GM23338 (cell line): Measurements from ENCODE around the gene ST6GALNAC6. TPM values are rescaled to one million over a fixed set of nuclear protein-coding genes. Genes with fewer than 3 reads are reported as not detected.

ENCODE experiments used
- ATAC-seq: fragments of 200-7000 bp; cut with Tn5 transposase; 3 replicates; pipeline ENCODE4 v1.9.1; 2020
- DNase-seq: peaks from one replicate; pipeline ENCODE4 v3.0.0-alpha.2; 2015; ENCODE audit warnings: low spot score
- H2AFZ ChIP-seq: fragments of 200-600 bp; sonication (generic); 2 replicates; pipeline ENCODE4 v1.8.0; 2016; ENCODE audit warnings: antibody characterized with exemption, mild to moderate bottlenecking, moderate library complexity
- H3F3A ChIP-seq: fragments of 200-600 bp; sonication (generic); replicated peaks from 2 replicates; pipeline ENCODE4 v1.8.0; 2017; ENCODE audit warnings: antibody characterized with exemption, mixed run types, low read depth
- H3K27ac ChIP-seq: fragments of 200-600 bp; sonication (generic); 2 replicates; pipeline ENCODE4 v1.6.1; 2016; ENCODE audit warnings: low read depth
- H3K27me3 ChIP-seq: fragments of 200-600 bp; sonication (generic); 2 replicates; pipeline ENCODE4 v1.8.0; 2016; ENCODE audit warnings: mild to moderate bottlenecking, mixed run types, moderate library complexity; ENCODE audit not compliant: insufficient read depth
- H3K36me3 ChIP-seq: fragments of 200-600 bp; sonication (generic); 2 replicates; pipeline ENCODE4 v1.8.0; 2016; ENCODE audit warnings: mild to moderate bottlenecking; ENCODE audit not compliant: insufficient read depth
- H3K4me1 ChIP-seq: fragments of 200-600 bp; sonication (generic); 2 replicates; pipeline ENCODE4 v1.8.0; 2016; ENCODE audit warnings: mild to moderate bottlenecking, moderate library complexity; ENCODE audit not compliant: insufficient read depth
- H3K4me2 ChIP-seq: fragments of 200-600 bp; sonication (generic); 2 replicates; pipeline ENCODE4 v1.7.1; 2017; ENCODE audit warnings: mixed run types
- H3K4me3 ChIP-seq: fragments of 200-600 bp; sonication (generic); 2 replicates; pipeline ENCODE4 v1.6.1; 2016; ENCODE audit warnings: mixed run types
- H3K79me2 ChIP-seq: fragments of 200-600 bp; sonication (generic); replicated peaks from 2 replicates; pipeline ENCODE4 v1.8.0; 2017; ENCODE audit warnings: mild to moderate bottlenecking; ENCODE audit not compliant: insufficient read depth
- H3K9me2 ChIP-seq: fragments of 200-600 bp; sonication (generic); 2 replicates; pipeline ENCODE4 v1.8.0; 2017; ENCODE audit not compliant: insufficient read depth
- H4K20me1 ChIP-seq: fragments of 200-600 bp; sonication (generic); replicated peaks from 2 replicates; pipeline ENCODE4 v1.8.0; 2017; ENCODE audit warnings: mild to moderate bottlenecking; ENCODE audit not compliant: insufficient read depth
- H3K27ac Mint-ChIP-seq: 2 replicates; pipeline ENCODE4 v1.8.0; 2020; ENCODE audit warnings: inconsistent platforms, mild to moderate bottlenecking, moderate library complexity, mixed read lengths
- H3K27me3 Mint-ChIP-seq: 3 replicates; pipeline ENCODE4 v1.8.0; 2022; ENCODE audit warnings: low read depth, mild to moderate bottlenecking, moderate library complexity, mixed read lengths, inconsistent platforms; ENCODE audit not compliant: insufficient read depth, poor library complexity
- H3K36me3 Mint-ChIP-seq: 3 replicates; pipeline ENCODE4 v1.8.0; 2021; ENCODE audit warnings: low read depth, mild to moderate bottlenecking, inconsistent platforms, moderate library complexity, mixed read lengths
- H3K4me1 Mint-ChIP-seq: 3 replicates; pipeline ENCODE4 v1.8.0; 2020; ENCODE audit warnings: mild to moderate bottlenecking, inconsistent platforms, mixed read lengths
- H3K4me3 Mint-ChIP-seq: 3 replicates; pipeline ENCODE4 v1.8.0; 2021; ENCODE audit warnings: moderate library complexity, mild to moderate bottlenecking, inconsistent platforms, mixed read lengths
- H3K9me3 Mint-ChIP-seq: 3 replicates; pipeline ENCODE4 v1.8.0; 2020; ENCODE audit warnings: moderate library complexity, mild to moderate bottlenecking, inconsistent platforms, mixed read lengths
- CREB1 ChIP-seq: fragments of 250-450 bp; sonication (Bioruptor Pico); IDR thresholded peaks from 2 replicates; pipeline ENCODE4 v1.5.0; 2020; ENCODE audit warnings: low read depth, mild to moderate bottlenecking, moderate library complexity
- ETS1 ChIP-seq: IDR thresholded peaks from 2 replicates; pipeline ENCODE4 v1.6.1; 2016; ENCODE audit warnings: antibody characterized with exemption
- EZH2 ChIP-seq: fragments of 200-600 bp; sonication (generic); IDR thresholded peaks from one replicate; pipeline ENCODE4 v1.8.0; 2017; ENCODE audit warnings: antibody characterized with exemption, mild to moderate bottlenecking, low read depth; ENCODE audit not compliant: unreplicated experiment
- EZH2phosphoT487 ChIP-seq: fragments of 200-600 bp; sonication (generic); IDR thresholded peaks from one replicate; pipeline ENCODE4 v1.8.1; 2018; ENCODE audit warnings: antibody characterized with exemption; ENCODE audit not compliant: unreplicated experiment
- JUNB ChIP-seq: IDR thresholded peaks from one replicate; pipeline ENCODE4 v1.6.1; 2016; ENCODE audit warnings: antibody characterized with exemption; ENCODE audit not compliant: unreplicated experiment
- NANOG ChIP-seq: IDR thresholded peaks from 2 replicates; pipeline ENCODE4 v1.6.1; 2016; ENCODE audit warnings: antibody characterized with exemption, borderline replicate concordance
- REST ChIP-seq: IDR thresholded peaks from one replicate; pipeline ENCODE4 v1.6.1; 2018; ENCODE audit warnings: antibody characterized with exemption; ENCODE audit not compliant: unreplicated experiment
- STAT1 ChIP-seq: IDR thresholded peaks from one replicate; pipeline ENCODE4 v1.6.1; 2016; ENCODE audit warnings: antibody characterized with exemption; ENCODE audit not compliant: unreplicated experiment
- ZNF114 ChIP-seq: fragments of 250-450 bp; sonication (Bioruptor Pico); IDR thresholded peaks from 2 replicates; pipeline ENCODE4 v1.5.0; 2020; ENCODE audit warnings: mild to moderate bottlenecking, moderate library complexity
- ZNF331 ChIP-seq: fragments of 250-450 bp; sonication (Bioruptor Pico); IDR thresholded peaks from 2 replicates; pipeline ENCODE4 v1.5.0; 2020; ENCODE audit warnings: low read depth, mild to moderate bottlenecking, moderate library complexity
- polyA plus RNA-seq: library from polyadenylated mRNA; unstranded; fragments of >200 nt; fragmentation: Nextera tagmentation; extraction: Ambion mirVana; gene quantifications from 2 replicates; pipeline ENCODE4 v1.2.1, GENCODE V29; 2016
- total RNA-seq: library from RNA; depleted of rRNA; stranded (reverse); fragments of >200 nt; shearing (Covaris generic); gene quantifications from 2 replicates; pipeline ENCODE4 v1.2.3, GENCODE V29; 2014

ST6GALNAC6 gene
- total and polyA plus RNA-seq, 2 experiments from 2014 or later = 20.7 to 39.2 TPM

- no peak overlapping the region; the same call in 2 of the 3 replicates for H3K4me3 Mint-ChIP-seq
- TF ChIP-seq ETS1 (no peak), STAT1 (no peak), JUNB (no peak), ZNF331 (CRISPR knock-in tag) (no peak), CREB1 (CRISPR knock-in tag) (no peak), REST (no peak)
- H3K79me2 ChIP-seq = no peaks in the 10 kb centered on the region
- no peaks in the 10 kb centered on the region for H3K9me3 Mint-ChIP-seq
- H2AFZ ChIP-seq = no peak overlapping the region
- no peaks in the 10 kb centered on the region for H3K36me3 Mint-ChIP-seq
- peaks cover 29% of the 10 kb centered on the region for H3K27me3 Mint-ChIP-seq
- H3K4me1 Mint-ChIP-seq = peaks cover 10% of the 10 kb centered on the region; the same call in 2 of the 3 replicates
- 0 out of 2 replicates have a peak, but pooled peaks cover 6% of the 10 kb centered on the region for H3K27me3 ChIP-seq
- no peaks in the 10 kb centered on the region for H3K9me2 ChIP-seq
- no peak overlapping the region for H3K4me2 ChIP-seq
- no peak overlapping the region for H3K27ac Mint-ChIP-seq
- H3K27ac ChIP-seq = no peak overlapping the region
- ATAC-seq (no peak), DNase-seq (no peak)
- peaks cover 16% of the 10 kb centered on the region; the same call in 1 of the 2 replicates for H3F3A ChIP-seq
- peaks cover 5% of the 10 kb centered on the region for H3K4me1 ChIP-seq
- no peak overlapping the region for H3K4me3 ChIP-seq
- H3K36me3 ChIP-seq = no peaks in the 10 kb centered on the region
- no peaks in the 10 kb centered on the region for H4K20me1 ChIP-seq
These were observed 24.8 kb downstream of the ST6GALNAC6 start for GRCh38 chr9:127874301-127875221.

GRCh38 chr9:127873886-127874285 lies 25.5 kb downstream of the ST6GALNAC6 start:
- H3K27ac ChIP-seq = no peak overlapping the region
- no peak for ATAC-seq

More at GRCh38 chr9:127873886-127874285, 25.5 kb downstream of the ST6GALNAC6 start:
- no peaks in the 10 kb centered on the region for H3K9me3 Mint-ChIP-seq
- Histone ChIP-seq H3K4me1 (peaks cover 5% of the 10 kb centered on the region), H3K4me2 (no peak overlapping the region), H2AFZ (no peak overlapping the region), H4K20me1 (no peaks in the 10 kb centered on the region), H3K4me3 (no peak overlapping the region), H3K79me2 (no peaks in the 10 kb centered on the region), H3K36me3 (no peaks in the 10 kb centered on the region), H3K27me3 (0 out of 2 replicates have a peak, but pooled peaks cover 6% of the 10 kb centered on the region), H3K9me2 (no peaks in the 10 kb centered on the region), H3F3A (peaks cover 14% of the 10 kb centered on the region; the same call in 1 of the 2 replicates)
- DNase-seq = no peak
- TF ChIP-seq EZH2 (no peak), EZH2phosphoT487 (no peak), NANOG (no peak), ZNF331 (CRISPR knock-in tag) (no peak), STAT1 (no peak), CREB1 (CRISPR knock-in tag) (no peak), ZNF114 (CRISPR knock-in tag) (no peak), JUNB (no peak)
- peaks cover 28% of the 10 kb centered on the region for H3K27me3 Mint-ChIP-seq
- no peaks in the 10 kb centered on the region for H3K36me3 Mint-ChIP-seq
- peaks cover 13% of the 10 kb centered on the region; the same call in 2 of the 3 replicates for H3K4me1 Mint-ChIP-seq
- no peak overlapping the region for H3K27ac Mint-ChIP-seq
- no peak overlapping the region; the same call in 2 of the 3 replicates for H3K4me3 Mint-ChIP-seq
